Suprapubic skin (tissue), 4 donors: ENCODE data around the gene LRMDA.

Experiments
- EP300 ChIP-seq: sonication (generic); formaldehyde crosslinking; IDR thresholded peaks from one replicate; pipeline ENCODE4 v1.6.1; 2017; ENCODE audit warnings: antibody characterized with exemption
- POLR2AphosphoS5 ChIP-seq, 3 donors: sonication (generic); formaldehyde crosslinking; IDR thresholded peaks; one replicate each; pipeline ENCODE4 v1.6.1; 2017; ENCODE audit warnings: antibody characterized with exemption in 3 of 3

DNA sequence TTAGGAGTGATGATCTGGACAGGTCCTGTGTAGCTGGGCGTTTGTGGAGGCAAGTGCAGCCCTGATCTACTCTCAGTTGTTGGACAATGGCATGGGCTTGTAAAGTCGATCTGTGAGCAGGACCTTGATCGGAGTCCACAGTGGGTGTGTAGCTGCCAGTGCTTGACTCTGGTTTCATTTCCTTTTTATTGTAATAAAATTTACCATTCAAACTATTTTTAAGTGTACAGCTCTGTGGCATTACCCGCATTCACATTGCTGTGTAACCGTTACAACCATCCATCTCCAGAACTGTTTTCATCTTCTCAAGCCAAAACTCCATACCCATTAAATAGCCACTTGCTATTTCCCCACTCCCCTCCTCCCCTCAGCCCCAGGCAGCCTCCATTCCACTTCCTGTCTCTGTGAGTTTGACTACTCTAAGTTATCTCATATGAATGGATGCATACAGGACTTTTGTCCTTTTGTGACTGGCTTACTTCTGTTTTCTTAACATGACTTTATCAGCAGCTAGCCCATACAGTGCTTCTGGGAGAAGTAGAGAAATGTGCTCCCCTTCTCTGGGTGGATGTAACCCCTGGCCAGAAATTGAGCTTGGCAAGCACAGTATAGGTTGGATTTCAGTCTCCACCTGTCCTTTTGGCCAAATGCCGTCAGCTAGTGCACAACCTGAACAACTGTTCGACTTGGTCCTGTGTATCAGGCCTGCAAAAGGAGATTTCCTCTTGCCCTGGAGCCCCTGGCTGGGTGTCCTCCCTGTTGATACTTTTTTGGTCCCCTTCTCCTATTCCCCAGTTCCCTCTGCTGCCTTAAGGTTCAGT is 180.0 kb downstream of the LRMDA start:
- TF ChIP-seq POLR2AphosphoS5 (IDR thresholded peaks at IDR 0.05) = no peak
- TF ChIP-seq EP300 = no peak
